ENCODE measurements around the gene FXYD2. TPM values are rescaled to one million over a fixed set of nuclear protein-coding genes. Genes with fewer than 3 reads are reported as not detected.

The FXYD2 gene
- total RNA-seq, 3 donors from 2014 or later (not counting 1 experiment from before 2014, with no cell fraction given): 0.75 to 0.78 TPM; not detected in 1

DNA sequence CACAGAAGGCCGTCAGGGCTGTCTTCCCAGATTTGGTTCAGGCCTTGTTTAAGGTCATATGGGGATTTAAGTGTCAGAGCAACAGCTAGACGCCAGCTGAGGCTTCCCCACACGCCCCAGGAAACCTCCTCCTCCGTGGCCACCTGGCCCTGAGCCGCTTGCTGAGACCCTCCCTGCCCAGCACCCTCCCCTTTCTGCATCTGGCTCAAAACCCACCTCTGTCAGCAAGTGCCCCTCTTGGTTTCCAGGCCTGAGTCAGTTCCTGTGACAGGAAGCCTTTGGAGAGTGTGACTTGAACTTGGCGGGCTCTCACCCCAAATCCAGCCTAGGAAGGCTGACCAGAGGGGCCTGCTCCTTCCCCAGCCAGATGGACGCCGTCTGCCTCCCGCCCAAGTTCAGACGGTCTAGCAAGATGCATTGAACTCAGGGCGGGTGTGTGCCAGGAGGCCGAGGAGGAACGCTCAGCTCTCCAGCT is 561 bp downstream of the FXYD2 start:
- intact Hi-C loops (cut with micrococcal nuclease): no loop called here
- TF ChIP-seq, protein P1, sequence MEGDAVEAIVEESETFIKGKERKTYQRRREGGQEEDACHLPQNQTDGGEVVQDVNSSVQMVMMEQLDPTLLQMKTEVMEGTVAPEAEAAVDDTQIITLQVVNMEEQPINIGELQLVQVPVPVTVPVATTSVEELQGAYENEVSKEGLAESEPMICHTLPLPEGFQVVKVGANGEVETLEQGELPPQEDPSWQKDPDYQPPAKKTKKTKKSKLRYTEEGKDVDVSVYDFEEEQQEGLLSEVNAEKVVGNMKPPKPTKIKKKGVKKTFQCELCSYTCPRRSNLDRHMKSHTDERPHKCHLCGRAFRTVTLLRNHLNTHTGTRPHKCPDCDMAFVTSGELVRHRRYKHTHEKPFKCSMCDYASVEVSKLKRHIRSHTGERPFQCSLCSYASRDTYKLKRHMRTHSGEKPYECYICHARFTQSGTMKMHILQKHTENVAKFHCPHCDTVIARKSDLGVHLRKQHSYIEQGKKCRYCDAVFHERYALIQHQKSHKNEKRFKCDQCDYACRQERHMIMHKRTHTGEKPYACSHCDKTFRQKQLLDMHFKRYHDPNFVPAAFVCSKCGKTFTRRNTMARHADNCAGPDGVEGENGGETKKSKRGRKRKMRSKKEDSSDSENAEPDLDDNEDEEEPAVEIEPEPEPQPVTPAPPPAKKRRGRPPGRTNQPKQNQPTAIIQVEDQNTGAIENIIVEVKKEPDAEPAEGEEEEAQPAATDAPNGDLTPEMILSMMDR (IDR thresholded peaks at IDR 0.05): no peak
- Mint-ChIP-seq H3K36me3 (no peaks in the 10 kb centered on the region), H3K4me1 (peaks cover 10 to 25% of the 10 kb centered on the region in 2 donors), H3K27me3 (ENCODE audit: low read depth in 2 of 2) (peaks cover 6 to 12% of the 10 kb centered on the region in 2 donors), H3K4me3 (no peak overlapping the region), H3K27ac (peak overlapping the region in 1 of 2 donors; percentile 62), H3K9me3 (no peaks in the 10 kb centered on the region)
- DNase-seq: peak in 1 of 2 donors; percentile 11
- no peak overlapping the region for H3K4me3 ChIP-seq (ENCODE audit: low read length)
- ATAC-seq: no peak
- peaks cover 2% of the 10 kb centered on the region for H3K27me3 ChIP-seq (ENCODE audit: control insufficient read depth, insufficient read depth, low read length)
- no peaks in the 10 kb centered on the region for H3K9me3 ChIP-seq (ENCODE audit: control insufficient read depth, insufficient read depth, low read length)
- WGBS (ENCODE audit: insufficient coverage): 38% methylated on average over 13 of the region's 13 CpGs
- H3K36me3 ChIP-seq (ENCODE audit: control insufficient read depth, insufficient read depth, low read length): no peaks in the 10 kb centered on the region
- peak overlapping the region; percentile 32 for H3K27ac ChIP-seq (ENCODE audit: low read length)
- H3K4me1 ChIP-seq (ENCODE audit: control insufficient read depth, insufficient read depth, low read length): peaks cover 57% of the 10 kb centered on the region

DNA sequence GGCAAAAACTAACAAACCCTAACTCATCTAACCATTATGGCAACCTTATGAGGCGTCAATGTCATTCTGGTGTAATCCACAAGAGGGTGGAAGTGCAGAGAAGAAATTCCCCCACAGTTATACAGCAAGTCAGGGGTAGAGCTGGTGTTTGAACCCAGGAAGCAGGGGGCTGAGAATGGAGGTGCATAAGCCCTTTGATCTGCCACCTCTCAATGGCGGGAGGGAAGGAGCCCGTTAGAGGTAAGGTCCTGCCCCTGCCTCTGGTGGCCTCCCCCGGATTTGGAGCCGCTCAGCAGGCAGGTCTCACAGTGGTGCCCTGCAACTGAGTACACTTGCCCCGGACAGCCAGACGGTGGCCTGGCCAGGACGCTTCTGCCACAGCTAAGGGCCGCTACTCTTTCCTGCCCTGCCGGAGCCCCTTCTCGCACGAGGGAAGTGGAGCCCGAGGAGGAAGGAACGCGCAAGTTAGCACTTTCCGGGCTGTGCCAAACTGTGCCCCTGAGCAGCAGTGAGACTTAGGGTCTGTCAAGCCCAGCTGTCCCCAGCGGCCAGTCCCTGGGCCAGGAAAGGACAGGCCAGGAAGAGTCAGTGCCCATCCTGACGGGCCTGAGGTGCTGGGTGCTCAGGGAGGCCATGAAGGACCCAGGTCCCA is 1.1 kb downstream of the FXYD2 start:
- intact Hi-C loops (cut with micrococcal nuclease): no loop called here
- ATAC-seq (peak in 2 of 3 donors; percentile 22 to 64), DNase-seq (peak; percentile 14 to 77)
- no peak overlapping the region for H3K4me3 ChIP-seq (ENCODE audit: low read length)
- Mint-ChIP-seq H3K36me3 (no peaks in the 10 kb centered on the region), H3K4me3 (no peak overlapping the region), H3K9me3 (no peaks in the 10 kb centered on the region), H3K27ac (peak overlapping the region in 1 of 2 donors; percentile 62), H3K27me3 (ENCODE audit: low read depth in 2 of 2) (peaks cover 6 to 12% of the 10 kb centered on the region in 2 donors), H3K4me1 (peaks cover 6 to 22% of the 10 kb centered on the region in 2 donors)
- no peaks in the 10 kb centered on the region for H3K9me3 ChIP-seq (ENCODE audit: control insufficient read depth, insufficient read depth, low read length)
- peaks cover 2% of the 10 kb centered on the region for H3K27me3 ChIP-seq (ENCODE audit: control insufficient read depth, insufficient read depth, low read length)
- no peaks in the 10 kb centered on the region for H3K36me3 ChIP-seq (ENCODE audit: control insufficient read depth, insufficient read depth, low read length)
- peaks cover 57% of the 10 kb centered on the region for H3K4me1 ChIP-seq (ENCODE audit: control insufficient read depth, insufficient read depth, low read length)
- WGBS (ENCODE audit: insufficient coverage): 38% methylated on average over 17 of the region's 18 CpGs
- peak overlapping the region; percentile 32 for H3K27ac ChIP-seq (ENCODE audit: low read length)
- TF ChIP-seq, protein P1 (IDR thresholded peaks at IDR 0.05): no peak

DNA sequence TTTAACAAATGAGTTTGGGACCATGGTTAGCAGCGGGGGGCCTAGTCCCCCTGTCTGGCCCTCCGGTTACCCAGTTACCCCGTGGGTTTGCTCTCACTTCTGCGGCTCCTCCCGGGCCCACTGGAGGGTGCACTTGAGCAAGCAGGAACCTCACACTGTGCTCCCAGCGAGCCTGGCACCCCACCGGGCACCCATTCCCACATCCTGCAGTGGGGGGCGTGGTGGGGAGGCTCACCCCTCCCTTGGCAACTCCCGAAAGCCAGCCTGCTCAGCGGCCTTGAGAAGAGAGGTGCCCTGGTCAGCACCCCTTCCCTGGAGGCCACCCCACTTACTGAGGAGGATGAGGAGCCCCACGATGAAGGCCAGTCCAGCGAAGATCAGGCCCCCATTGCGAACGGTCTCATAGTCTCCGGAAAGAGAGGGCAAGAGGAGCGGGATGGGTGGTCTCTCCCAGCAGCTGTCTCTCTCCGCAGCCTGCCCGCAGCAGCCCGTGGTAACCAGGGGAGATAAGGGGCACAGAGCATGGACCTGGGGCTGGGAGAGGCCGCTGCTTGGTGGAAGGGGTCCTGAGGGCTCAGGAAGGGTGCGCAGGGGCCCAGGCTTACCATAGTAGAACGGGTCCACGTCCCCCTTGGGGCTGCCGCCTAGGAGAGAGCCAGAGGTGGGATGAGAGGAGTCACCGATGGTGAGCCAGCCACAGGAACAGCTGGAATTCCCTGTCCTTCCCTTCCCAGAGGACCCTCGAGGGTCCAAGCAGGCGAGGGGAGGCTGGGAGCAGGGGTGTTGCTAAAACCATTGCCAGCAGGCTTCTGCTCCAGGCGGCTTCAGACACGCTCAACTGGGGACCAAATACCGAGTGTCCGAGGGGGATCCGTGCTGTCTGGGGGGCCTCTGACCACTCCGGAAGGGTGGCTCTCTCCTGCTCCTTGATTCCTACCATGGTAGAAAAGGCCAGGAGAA is 2.2 kb downstream of the FXYD2 start:
- Histone ChIP-seq H3K4me1 (ENCODE audit: control insufficient read depth, insufficient read depth, low read length) (peaks cover 57% of the 10 kb centered on the region), H3K27ac (ENCODE audit: low read length) (no peak overlapping the region), H3K9me3 (ENCODE audit: control insufficient read depth, insufficient read depth, low read length) (no peaks in the 10 kb centered on the region), H3K4me3 (ENCODE audit: low read length) (no peak overlapping the region), H3K36me3 (ENCODE audit: control insufficient read depth, insufficient read depth, low read length) (no peaks in the 10 kb centered on the region), H3K27me3 (ENCODE audit: control insufficient read depth, insufficient read depth, low read length) (peaks cover 2% of the 10 kb centered on the region)
- Mint-ChIP-seq H3K36me3 (no peaks in the 10 kb centered on the region), H3K27ac (no peak overlapping the region), H3K27me3 (ENCODE audit: low read depth in 2 of 2) (peaks cover 6 to 12% of the 10 kb centered on the region in 2 donors), H3K4me3 (no peak overlapping the region), H3K4me1 (peaks cover 0 to 24% of the 10 kb centered on the region in 2 donors), H3K9me3 (no peaks in the 10 kb centered on the region)
- intact Hi-C loops (cut with micrococcal nuclease): no loop called here
- TF ChIP-seq, protein P1 (IDR thresholded peaks at IDR 0.05): peak; percentile 51
- ATAC-seq: peak in 2 of 3 donors; percentile 39 to 52
- peak in 1 of 2 donors; percentile 73 for DNase-seq
- WGBS (ENCODE audit: insufficient coverage): 62% methylated on average over 33 of the region's 33 CpGs

Data from natural killer cell (primary cell).